GM12878 (cell line): Measurements from ENCODE around the gene TRAPPC4. TPM values are rescaled to one million over a fixed set of nuclear protein-coding genes. Genes with fewer than 3 reads are reported as not detected.
A peak's percentile ranks its signal among the peaks of the same experiment; 100 is the strongest.

Experiments used
- ATAC-seq: fragments of 200-7000 bp; cut with Tn5 transposase; 3 replicates; pipeline ENCODE4 v1.9.1; 2020; ENCODE audit warnings: mild to moderate bottlenecking, moderate library complexity
- BruUV-seq: library from RNA; stranded (reverse); fragments of 400-500 nt; replicated peaks from 2 replicates; lab custom pipeline; 2021; lab: Mats Ljungman, UMichigan
- CTCF ChIA-PET: fragments of 300-600 bp; sonication (Branson Sonifier 250); formaldehyde crosslinking; extraction: SDS; loops from one replicate; lab custom pipeline; 2021; ENCODE audit warnings: inconsistent platforms; lab: Yijun Ruan, JAX
- POLR2A ChIA-PET: fragments of 350-600 bp; formaldehyde crosslinking; extraction: SDS; loops from one replicate; lab custom pipeline; 2021; ENCODE audit warnings: inconsistent platforms; lab: Charles Lee
- RAD21 ChIA-PET: fragments of 300-600 bp; sonication (Branson Sonifier 250); formaldehyde crosslinking; loops from one replicate; lab custom pipeline; 2023; ENCODE audit warnings: antibody characterized with exemption; ENCODE audit not compliant: unreplicated experiment; lab: Charles Lee
- SMC1A ChIA-PET: fragments of 300-600 bp; sonication (Branson Sonifier 250); formaldehyde crosslinking; loops from one replicate; lab custom pipeline; 2023; ENCODE audit not compliant: unreplicated experiment, uncharacterized antibody; lab: Charles Lee
- DNase-seq: peaks from one replicate; pipeline ENCODE4 v3.0.0-alpha.2; 2011; ENCODE audit warnings: low read depth, low spot score
- FAIRE-seq: peaks from 3 replicates; lab custom pipeline; 2011; peaks lifted over from hg19 to GRCh38; lab: Jason Lieb, UNC
- H2AFZ ChIP-seq: 2 replicates; pipeline ENCODE4 v1.6.0; 2011; ENCODE audit warnings: low read depth, low read length, control low read depth; ENCODE audit not compliant: control insufficient read depth
- H3K27ac ChIP-seq: 2 replicates; pipeline ENCODE4 v1.5.1; 2011; ENCODE audit warnings: control low read depth; ENCODE audit not compliant: control insufficient read depth, insufficient read depth
- H3K27me3 ChIP-seq, 2 experiments: replicated peaks in 1 of 2; 2 replicates each; pipeline versions ENCODE4 v1.6.0 to v1.6.1; 2011; ENCODE audit warnings: low read length in 1 of 2; ENCODE audit not compliant: control insufficient read depth in 2 of 2, insufficient read depth in 2 of 2
- H3K36me3 ChIP-seq, 2 experiments: 2 replicates each; pipeline ENCODE4 v1.5.1; 2011; ENCODE audit warnings: low read length in 1 of 2; ENCODE audit not compliant: control insufficient read depth in 2 of 2, insufficient read depth in 2 of 2
- H3K4me1 ChIP-seq: 2 replicates; pipeline ENCODE4 v1.6.1; 2011; ENCODE audit warnings: mild to moderate bottlenecking, low read length, moderate library complexity, mixed read lengths; ENCODE audit not compliant: control insufficient read depth, insufficient read depth
- H3K4me2 ChIP-seq: 2 replicates; pipeline ENCODE4 v1.6.0; 2011; ENCODE audit warnings: control low read depth; ENCODE audit not compliant: control insufficient read depth, insufficient read depth
- H3K4me3 ChIP-seq: fragments of 200-600 bp; sonication (generic); 2 replicates; pipeline ENCODE4 v1.5.1; 2016
- H3K79me2 ChIP-seq: 2 replicates; pipeline ENCODE4 v1.6.0; 2011; ENCODE audit warnings: low read length; ENCODE audit not compliant: control insufficient read depth, insufficient read depth
- H3K9ac ChIP-seq: 2 replicates; pipeline ENCODE4 v1.8.0; 2011; ENCODE audit warnings: low read length, control low read depth, mixed read lengths; ENCODE audit not compliant: control insufficient read depth, insufficient read depth
- H3K9me3 ChIP-seq: replicated peaks from 3 replicates; pipeline ENCODE4 v1.5.1; 2011; ENCODE audit warnings: mild to moderate bottlenecking, low read length; ENCODE audit not compliant: control insufficient read depth, insufficient read depth
- H4K20me1 ChIP-seq: 2 replicates; pipeline ENCODE4 v1.6.0; 2011; ENCODE audit not compliant: control insufficient read depth, insufficient read depth
- BHLHE40 ChIP-seq, 2 experiments: fragments of 450-650 bp in 1 of 2; IDR thresholded peaks; 2 replicates each; pipeline ENCODE4 v1.6.1; 2011 to 2017; ENCODE audit warnings: low read depth in 2 of 2, borderline replicate concordance in 1 of 2, improper control_type of control experiment in 1 of 2, low read length in 1 of 2, mild to moderate bottlenecking in 1 of 2
- DPF2 ChIP-seq: fragments of 450-650 bp; IDR thresholded peaks from 2 replicates; pipeline ENCODE4 v1.6.1; 2017; ENCODE audit warnings: mild to moderate bottlenecking
- EED ChIP-seq: sonication (generic); IDR thresholded peaks from 2 replicates; pipeline ENCODE4 v1.6.1; 2016; ENCODE audit warnings: antibody characterized with exemption, low read depth
- EGR1 ChIP-seq, 2 experiments: IDR thresholded peaks; 1 replicate in 1 of 2; 2 replicates in 1 of 2; pipeline ENCODE4 v1.6.1; 2011 to 2012; ENCODE audit warnings: low read depth in 2 of 2, low read length in 2 of 2, borderline replicate concordance in 1 of 2, mild to moderate bottlenecking in 1 of 2, moderate library complexity in 1 of 2
- LARP7 ChIP-seq: fragments of 450-650 bp; IDR thresholded peaks from 2 replicates; pipeline ENCODE4 v1.6.1; 2017; ENCODE audit warnings: mild to moderate bottlenecking
- NFXL1 ChIP-seq: fragments of 450-650 bp; IDR thresholded peaks from 2 replicates; pipeline ENCODE4 v1.6.1; 2017; ENCODE audit warnings: antibody characterized with exemption, mild to moderate bottlenecking, borderline replicate concordance
- NKRF ChIP-seq: fragments of 450-650 bp; conservative IDR thresholded peaks from 2 replicates; pipeline ENCODE4 v1.6.1; 2017; ENCODE audit warnings: mild to moderate bottlenecking, moderate library complexity
- POLR2AphosphoS5 ChIP-seq: IDR thresholded peaks from 2 replicates; pipeline ENCODE4 v1.6.1; 2011; ENCODE audit warnings: mild to moderate bottlenecking, low read length, inconsistent platforms
- RUNX3 ChIP-seq: IDR thresholded peaks from 2 replicates; pipeline ENCODE4 v1.6.1; 2012; ENCODE audit warnings: low read length, inconsistent platforms
- SUPT20H ChIP-seq: IDR thresholded peaks from 2 replicates; pipeline ENCODE4 v1.6.1; 2011; ENCODE audit warnings: low read depth, mild to moderate bottlenecking, low read length, moderate library complexity, borderline replicate concordance; ENCODE audit not compliant: control insufficient read depth
- TCF12 ChIP-seq: IDR thresholded peaks from 2 replicates; pipeline ENCODE4 v1.6.1; 2011; ENCODE audit warnings: low read depth, mild to moderate bottlenecking, low read length
- TCF3 ChIP-seq: IDR thresholded peaks from 2 replicates; pipeline ENCODE4 v1.6.1; 2012; ENCODE audit warnings: low read depth, mild to moderate bottlenecking, low read length, borderline replicate concordance; ENCODE audit not compliant: insufficient read depth
- ZZZ3 ChIP-seq: IDR thresholded peaks from 2 replicates; pipeline ENCODE4 v1.6.1; 2011; ENCODE audit warnings: low read depth; ENCODE audit not compliant: control insufficient read depth, insufficient read length
- WGBS: methylation state at CpG from one replicate; pipeline ENCODE4 v1.1.6; 2016; ENCODE audit warnings: low lambda C conversion rate; ENCODE audit not compliant: insufficient replicate concordance, insufficient coverage; ENCODE audit errors: missing lambda C conversion rate; 5-methylcytosine and 5-hydroxymethylcytosine counted together
- in situ Hi-C: fragments of 300-500 bp; cut with MboI; formaldehyde crosslinking; loops from 9 replicates; pipeline ENCODE4 v1.14.3; 2018; ENCODE audit warnings: mixed read lengths
- intact Hi-C: fragments of 100-400 bp; cut with micrococcal nuclease; formaldehyde crosslinking; loops from one replicate; pipeline ENCODE4 v1.14.2; 2022; ENCODE audit not compliant: unreplicated experiment
- polyA plus RNA-seq, 11 experiments: library from polyadenylated mRNA; depleted of rRNA in 4 of 11; unstranded in 6 of 11; stranded (reverse) in 5 of 11; fragments of >200 nt; fragmentation: Nextera tagmentation in 4 of 11; fragmentation: Illumina TruSeq in 1 of 11; extraction: Ambion mirVana in 4 of 11; extraction: Trizol in 1 of 11; gene quantifications; 1 replicate in 1 of 11; 2 replicates in 10 of 11; pipeline versions ENCODE4 v1.2.1 to v1.2.3, GENCODE V29; 2011 to 2016; ENCODE audit warnings: inconsistent platforms in 2 of 11, missing spikeins in 2 of 11, low read depth in 1 of 11
- total RNA-seq, 4 experiments: library from RNA; depleted of rRNA in 3 of 4; stranded (reverse); fragments of >200 nt in 3 of 4; fragmentation: Illumina TruSeq in 1 of 4; extraction: Trizol in 1 of 4; gene quantifications; 2 replicates each; pipeline versions ENCODE4 v1.2.1 to v1.2.3, GENCODE V29; 2013 to 2021
- TF ChIP-seq, protein P1 (sequence below): IDR thresholded peaks from 2 replicates; pipeline ENCODE4 v1.6.1; 2011; ENCODE audit warnings: mild to moderate bottlenecking, low read depth, low read length, moderate library complexity; ENCODE audit not compliant: insufficient replicate concordance

TRAPPC4 gene
- total and polyA plus RNA-seq, 10 of the 15 experiments (the other 5 are each of a cell fraction or from before 2014, with no cell fraction given), result 61.6 to 231 (median 98.8) TPM

- in situ Hi-C loops, result no loop called here
- peak overlapping the region; percentile 85 for H3K9ac ChIP-seq
- H2AFZ ChIP-seq, result peak overlapping the region; percentile 59
- RAD21 ChIA-PET, result interaction anchor here (0.5 to 2.4 kb wide), 7 partner anchors 11 to 282 kb away, joined by 3 to 9 read pairs (median 4); partner anchors contain the start of genes HMBS and VPS11
- no peaks in the 10 kb centered on the region for H4K20me1 ChIP-seq
- H3K4me1 ChIP-seq, result peaks cover 24% of the 10 kb centered on the region
- H3K4me3 ChIP-seq, result peak overlapping the region; percentile 85
- TF ChIP-seq, protein P1, sequence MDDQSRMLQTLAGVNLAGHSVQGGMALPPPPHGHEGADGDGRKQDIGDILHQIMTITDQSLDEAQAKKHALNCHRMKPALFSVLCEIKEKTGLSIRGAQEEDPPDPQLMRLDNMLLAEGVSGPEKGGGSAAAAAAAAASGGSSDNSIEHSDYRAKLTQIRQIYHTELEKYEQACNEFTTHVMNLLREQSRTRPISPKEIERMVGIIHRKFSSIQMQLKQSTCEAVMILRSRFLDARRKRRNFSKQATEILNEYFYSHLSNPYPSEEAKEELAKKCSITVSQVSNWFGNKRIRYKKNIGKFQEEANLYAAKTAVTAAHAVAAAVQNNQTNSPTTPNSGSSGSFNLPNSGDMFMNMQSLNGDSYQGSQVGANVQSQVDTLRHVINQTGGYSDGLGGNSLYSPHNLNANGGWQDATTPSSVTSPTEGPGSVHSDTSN, result peak; percentile 34
- TF ChIP-seq EED, result 0 out of 2 replicates have a peak, but pooled peaks have one; percentile 32
- TF ChIP-seq BHLHE40 (IDR thresholded peaks at IDR 0.05; ENCODE audit: borderline replicate concordance in 1 of 2, low read depth in 2 of 2, low read length in 1 of 2), result no peak
- peak; percentile 76 for TF ChIP-seq LARP7
- 0 out of 3 replicates have a peak, but pooled peaks of 1 of the 2 experiments have one; percentile 35 for TF ChIP-seq EGR1 (IDR thresholded peaks at IDR 0.05; ENCODE audit: borderline replicate concordance in 1 of 2, low read depth in 2 of 2, low read length in 2 of 2)
- TF ChIP-seq SUPT20H, result no peak
- TF ChIP-seq NKRF, result 0 out of 2 replicates have a peak, but pooled peaks have one; percentile 88
- no peak; the same call in 1 of the 2 replicates for TF ChIP-seq DPF2
- peak; percentile 10; the same call in 1 of the 2 replicates for TF ChIP-seq RUNX3
- peak; percentile 20; the same call in 1 of the 2 replicates for TF ChIP-seq POLR2AphosphoS5
- 0 out of 2 replicates have a peak, but pooled peaks have one; percentile 33 for TF ChIP-seq TCF3
- no peak for TF ChIP-seq ZZZ3
- no peak for TF ChIP-seq NFXL1
- TF ChIP-seq TCF12, result peak; percentile 76
- TF ChIP-seq, all 136 proteins: peak for 9
- ATAC-seq, result peak; percentile 15
- CTCF ChIA-PET, result interaction anchor here (0.8 to 3.2 kb wide), 13 partner anchors 11 to 227 kb away, joined by 3 to 16 read pairs (median 5); partner anchors contain the start of genes C2CD2L, HMBS, RPS25 and SLC37A4
- no peak for FAIRE-seq
- no peak for DNase-seq
- SMC1A ChIA-PET, result interaction anchor here (0.7 to 1.5 kb wide), 3 partner anchors 11 to 44 kb away, joined by 3 to 6 read pairs (median 3); partner anchors contain the start of gene VPS11
- Histone ChIP-seq H3K27ac (peak overlapping the region; percentile 59), H3K79me2 (peaks cover 39% of the 10 kb centered on the region), H3K36me3 (peaks cover 12 to 17% of the 10 kb centered on the region in 2 experiments), H3K27me3 (no peaks in the 10 kb centered on the region), H3K4me2 (peak overlapping the region; percentile 26), H3K9me3 (no peaks in the 10 kb centered on the region)
- 1% methylated on average over 47 of the region's 48 CpGs for WGBS
- no TSS peak for BruUV-seq
- POLR2A ChIA-PET, result interaction anchor here (0.6 to 2.7 kb wide), 16 partner anchors 9 to 625 kb away, joined by 3 to 14 read pairs (median 6); partner anchors contain the start of genes C2CD2L, DPAGT1, HINFP and HMBS
- intact Hi-C loops, result loop anchor here (2.0 kb wide), 2 partner anchors 38 kb away; partner anchors contain the start of genes RPS25 and TRAPPC4
Observed at GRCh38 chr11:119056421-119056999, 37.9 kb downstream of the TRAPPC4 start.
